Measurements from ENCODE around the gene SLC25A38.
"Not testable (repeated sequence)": the region's sequence is repeated elsewhere in the genome, so short reads cannot be mapped to it uniquely, and the experiment has no call there.

The SLC25A38 gene

GRCh38 chr3:39383045-39383880 lies at the start of gene SLC25A38:
Gene SLC25A38, plus strand, starts transcription at chr3:39383370. Its CDS starts 355 bp downstream, at chr3:39383725.
- in situ Hi-C loops (cut with MboI; ENCODE audit: low sequenced_read_pairs) = no loop called here

GRCh38 chr3:39333607-39334006 lies 49.6 kb upstream of the SLC25A38 start:
- in situ Hi-C loops (cut with MboI; ENCODE audit: low sequenced_read_pairs) = no loop called here

- in situ Hi-C loops (cut with MboI; ENCODE audit: low sequenced_read_pairs) = no loop called here
Observed at GRCh38 chr3:39334205-39334604, 49.0 kb upstream of the SLC25A38 start.

GRCh38 chr3:39338201-39338600 lies 45.0 kb upstream of the SLC25A38 start:
- in situ Hi-C loops (cut with MboI; ENCODE audit: low sequenced_read_pairs) = no loop called here

- in situ Hi-C loops (cut with MboI; ENCODE audit: low sequenced_read_pairs) = no loop called here
Observed at GRCh38 chr3:39339086-39339485, 44.1 kb upstream of the SLC25A38 start.

- in situ Hi-C loops (cut with MboI; ENCODE audit: low sequenced_read_pairs) = no loop called here
Observed at GRCh38 chr3:39343076-39343717, 40.0 kb upstream of the SLC25A38 start.

- in situ Hi-C loops (cut with MboI; ENCODE audit: low sequenced_read_pairs) = no loop called here
Observed at GRCh38 chr3:39343760-39344159, 39.4 kb upstream of the SLC25A38 start.

GRCh38 chr3:39344746-39345344 lies 38.3 kb upstream of the SLC25A38 start:
- in situ Hi-C loops (cut with MboI; ENCODE audit: low sequenced_read_pairs) = no loop called here

GRCh38 chr3:39346785-39347585 lies 36.2 kb upstream of the SLC25A38 start:
- in situ Hi-C loops (cut with MboI; ENCODE audit: low sequenced_read_pairs) = no loop called here

GRCh38 chr3:39347586-39347876 lies 35.6 kb upstream of the SLC25A38 start:
- in situ Hi-C loops (cut with MboI; ENCODE audit: low sequenced_read_pairs) = no loop called here

GRCh38 chr3:39349080-39349479 lies 34.1 kb upstream of the SLC25A38 start:
- in situ Hi-C loops (cut with MboI; ENCODE audit: low sequenced_read_pairs) = no loop called here

- in situ Hi-C loops (cut with MboI; ENCODE audit: low sequenced_read_pairs) = no loop called here
Observed at GRCh38 chr3:39350714-39351113, 32.5 kb upstream of the SLC25A38 start.

- in situ Hi-C loops (cut with MboI; ENCODE audit: low sequenced_read_pairs) = not testable (repeated sequence)
Observed at GRCh38 chr3:39351134-39351533, 32.0 kb upstream of the SLC25A38 start.

- in situ Hi-C loops (cut with MboI; ENCODE audit: low sequenced_read_pairs) = not testable (repeated sequence)
Observed at GRCh38 chr3:39353168-39353927, 29.8 kb upstream of the SLC25A38 start.

GRCh38 chr3:39358333-39358732 lies 24.8 kb upstream of the SLC25A38 start:
- in situ Hi-C loops (cut with MboI; ENCODE audit: low sequenced_read_pairs) = no loop called here

- in situ Hi-C loops (cut with MboI; ENCODE audit: low sequenced_read_pairs) = no loop called here
Observed at GRCh38 chr3:39361252-39361927, 21.8 kb upstream of the SLC25A38 start.

- in situ Hi-C loops (cut with MboI; ENCODE audit: low sequenced_read_pairs) = no loop called here
Observed at GRCh38 chr3:39362192-39362591, 21.0 kb upstream of the SLC25A38 start.

- in situ Hi-C loops (cut with MboI; ENCODE audit: low sequenced_read_pairs) = no loop called here
Observed at GRCh38 chr3:39362812-39363211, 20.4 kb upstream of the SLC25A38 start.

- in situ Hi-C loops (cut with MboI; ENCODE audit: low sequenced_read_pairs) = not testable (repeated sequence)
Observed at GRCh38 chr3:39370450-39370849, 12.7 kb upstream of the SLC25A38 start.

GRCh38 chr3:39372833-39373232 lies 10.3 kb upstream of the SLC25A38 start:
- in situ Hi-C loops (cut with MboI; ENCODE audit: low sequenced_read_pairs) = no loop called here

All from HL-60/S4 (cell line).